ENCODE results near the gene TAF10. TPM values are rescaled to one million over a fixed set of nuclear protein-coding genes. Genes with fewer than 3 reads are reported as not detected.

The TAF10 gene
- total RNA-seq, 1 donor from 2014 or later = 142 TPM

GRCh38 chr11:6586434-6587359 lies 25.3 kb downstream of the TAF10 start:
- DNase-seq (ENCODE audit: low spot score) = no peak

- DNase-seq (ENCODE audit: low spot score) = no peak
Observed at GRCh38 chr11:6584528-6584927, 27.5 kb downstream of the TAF10 start.

- DNase-seq (ENCODE audit: low spot score) = no peak
Observed at GRCh38 chr11:6583584-6583983, 28.4 kb downstream of the TAF10 start.

- no peak for DNase-seq (ENCODE audit: low spot score)
Observed at GRCh38 chr11:6579681-6580080, 32.3 kb downstream of the TAF10 start.

GRCh38 chr11:6578134-6578533 lies 33.9 kb downstream of the TAF10 start:
- no peak for DNase-seq (ENCODE audit: low spot score)

- DNase-seq (ENCODE audit: low spot score) = no peak
Observed at GRCh38 chr11:6576471-6577373, 35.3 kb downstream of the TAF10 start.

- DNase-seq (ENCODE audit: low spot score) = no peak
Observed at GRCh38 chr11:6574816-6575715, 37.0 kb downstream of the TAF10 start.

GRCh38 chr11:6572215-6572614 lies 39.8 kb downstream of the TAF10 start:
- DNase-seq (ENCODE audit: low spot score) = no peak

- DNase-seq (ENCODE audit: low spot score) = no peak
Observed at GRCh38 chr11:6571434-6572008, 40.5 kb downstream of the TAF10 start.

GRCh38 chr11:6570691-6571427 lies 41.2 kb downstream of the TAF10 start:
- DNase-seq (ENCODE audit: low spot score) = no peak

GRCh38 chr11:6569706-6570105 lies 42.3 kb downstream of the TAF10 start:
- DNase-seq (ENCODE audit: low spot score) = no peak

- DNase-seq (ENCODE audit: low spot score) = no peak
Observed at GRCh38 chr11:6568191-6568918, 43.7 kb downstream of the TAF10 start.

GRCh38 chr11:6567371-6567745 lies 44.7 kb downstream of the TAF10 start:
- peak; percentile 74 for DNase-seq (ENCODE audit: low spot score)

GRCh38 chr11:6566704-6567370 lies 45.2 kb downstream of the TAF10 start:
- no peak for DNase-seq (ENCODE audit: low spot score)

- DNase-seq (ENCODE audit: low spot score) = no peak
Observed at GRCh38 chr11:6565988-6566703, 45.9 kb downstream of the TAF10 start.

- DNase-seq (ENCODE audit: low spot score) = no peak
Observed at GRCh38 chr11:6565325-6565724, 46.7 kb downstream of the TAF10 start.

GRCh38 chr11:6563667-6564066 lies 48.3 kb downstream of the TAF10 start:
- DNase-seq (ENCODE audit: low spot score) = no peak

GRCh38 chr11:6563121-6563619 lies 48.8 kb downstream of the TAF10 start:
- DNase-seq (ENCODE audit: low spot score) = no peak

Data from mesenteric fat pad (tissue), 1 donor.